ENCODE results near the gene QSOX1.
"Not testable (repeated sequence)": the region's sequence is repeated elsewhere in the genome, so short reads cannot be mapped to it uniquely, and the experiment has no call there.

QSOX1 gene, protein sequence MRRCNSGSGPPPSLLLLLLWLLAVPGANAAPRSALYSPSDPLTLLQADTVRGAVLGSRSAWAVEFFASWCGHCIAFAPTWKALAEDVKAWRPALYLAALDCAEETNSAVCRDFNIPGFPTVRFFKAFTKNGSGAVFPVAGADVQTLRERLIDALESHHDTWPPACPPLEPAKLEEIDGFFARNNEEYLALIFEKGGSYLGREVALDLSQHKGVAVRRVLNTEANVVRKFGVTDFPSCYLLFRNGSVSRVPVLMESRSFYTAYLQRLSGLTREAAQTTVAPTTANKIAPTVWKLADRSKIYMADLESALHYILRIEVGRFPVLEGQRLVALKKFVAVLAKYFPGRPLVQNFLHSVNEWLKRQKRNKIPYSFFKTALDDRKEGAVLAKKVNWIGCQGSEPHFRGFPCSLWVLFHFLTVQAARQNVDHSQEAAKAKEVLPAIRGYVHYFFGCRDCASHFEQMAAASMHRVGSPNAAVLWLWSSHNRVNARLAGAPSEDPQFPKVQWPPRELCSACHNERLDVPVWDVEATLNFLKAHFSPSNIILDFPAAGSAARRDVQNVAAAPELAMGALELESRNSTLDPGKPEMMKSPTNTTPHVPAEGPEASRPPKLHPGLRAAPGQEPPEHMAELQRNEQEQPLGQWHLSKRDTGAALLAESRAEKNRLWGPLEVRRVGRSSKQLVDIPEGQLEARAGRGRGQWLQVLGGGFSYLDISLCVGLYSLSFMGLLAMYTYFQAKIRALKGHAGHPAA

DNA sequence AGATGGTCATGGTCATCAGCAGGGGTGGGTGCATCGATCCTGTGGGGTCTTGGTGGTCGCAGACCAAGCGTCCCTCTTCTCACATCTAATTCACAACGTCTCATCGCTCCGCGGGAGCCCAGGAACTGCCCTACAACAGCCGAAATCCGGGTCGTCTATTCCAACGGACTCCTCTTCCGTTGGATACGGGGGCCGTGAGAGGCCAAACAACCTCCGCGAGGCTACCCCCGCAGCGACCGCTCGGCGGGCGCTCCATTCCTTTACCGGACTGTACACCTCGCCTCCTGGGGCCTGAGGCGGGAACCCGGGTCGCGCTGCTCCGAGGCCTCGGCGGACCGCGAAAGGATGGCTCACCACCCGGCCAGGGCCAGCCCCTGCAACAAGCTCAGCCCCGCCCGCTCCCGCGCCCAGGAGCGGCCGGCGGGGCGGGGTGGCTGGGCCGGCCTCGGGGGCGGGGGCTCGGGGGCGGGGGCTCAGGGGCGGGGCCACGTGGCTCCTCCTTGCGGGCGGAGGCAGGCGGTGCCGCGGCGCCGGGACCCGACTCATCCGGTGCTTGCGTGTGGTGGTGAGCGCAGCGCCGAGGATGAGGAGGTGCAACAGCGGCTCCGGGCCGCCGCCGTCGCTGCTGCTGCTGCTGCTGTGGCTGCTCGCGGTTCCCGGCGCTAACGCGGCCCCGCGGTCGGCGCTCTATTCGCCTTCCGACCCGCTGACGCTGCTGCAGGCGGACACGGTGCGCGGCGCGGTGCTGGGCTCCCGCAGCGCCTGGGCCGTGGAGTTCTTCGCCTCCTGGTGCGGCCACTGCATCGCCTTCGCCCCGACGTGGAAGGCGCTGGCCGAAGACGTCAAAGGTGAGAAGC, at the start of gene QSOX1:
Gene QSOX1 (plus strand): TSS at position 545 of the 857 bp plus-strand sequence. CDS start 39 bp downstream, at position 584.
- peak; percentile 85 for DNase-seq (ENCODE audit: low read depth)

DNA sequence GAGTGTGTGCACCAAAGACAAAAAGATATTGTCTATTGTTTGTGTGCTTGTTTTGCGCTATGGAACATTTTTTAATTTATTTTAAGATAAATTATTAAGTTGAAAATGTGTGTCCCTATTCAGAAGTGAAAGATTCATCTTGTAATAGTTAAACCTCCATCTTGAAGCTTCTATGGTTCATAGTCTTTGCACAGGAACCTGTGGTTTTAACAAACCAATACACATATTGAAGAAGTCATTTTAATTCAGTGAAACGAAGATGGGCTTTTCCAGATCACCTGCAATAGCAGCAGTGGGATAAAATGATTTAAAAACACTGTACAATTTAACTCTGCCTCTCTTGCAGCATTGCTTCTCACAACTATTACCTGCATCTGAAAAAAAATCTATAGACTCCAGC, 42.6 kb upstream of the QSOX1 start:
- DNase-seq (ENCODE audit: low read depth) = no peak

DNA sequence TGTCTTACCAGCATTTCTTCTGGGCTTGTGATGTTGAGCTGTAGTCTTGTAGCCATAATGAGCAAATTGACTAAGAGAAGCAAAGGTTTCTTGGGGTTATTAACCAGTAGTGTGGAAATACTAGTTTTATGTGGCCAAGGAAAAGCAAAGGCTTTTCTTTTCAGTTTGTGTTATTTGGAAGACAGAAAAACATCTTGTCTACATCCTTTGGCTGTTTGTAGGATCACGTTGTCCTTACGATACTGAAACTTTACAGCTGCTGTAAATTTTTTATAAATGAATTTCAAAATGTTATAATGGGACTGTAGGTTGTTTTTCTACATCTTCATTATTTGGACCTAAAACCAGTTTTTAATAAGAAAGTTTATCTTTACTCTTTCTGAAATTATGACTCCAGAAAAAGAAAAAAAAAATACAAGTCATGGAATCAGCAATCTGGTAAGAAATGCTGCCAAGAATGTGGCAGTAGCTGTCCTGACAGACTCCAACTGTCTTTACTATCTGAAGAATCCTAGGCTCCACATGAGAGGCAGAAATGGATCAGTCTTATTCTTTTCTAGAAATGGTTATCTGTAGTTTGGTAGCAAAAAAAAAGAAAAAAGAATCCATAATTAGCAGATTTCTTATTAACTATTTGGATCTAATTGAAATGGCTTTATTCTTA, 41.6 kb upstream of the QSOX1 start:
- no peak for DNase-seq (ENCODE audit: low read depth)

DNA sequence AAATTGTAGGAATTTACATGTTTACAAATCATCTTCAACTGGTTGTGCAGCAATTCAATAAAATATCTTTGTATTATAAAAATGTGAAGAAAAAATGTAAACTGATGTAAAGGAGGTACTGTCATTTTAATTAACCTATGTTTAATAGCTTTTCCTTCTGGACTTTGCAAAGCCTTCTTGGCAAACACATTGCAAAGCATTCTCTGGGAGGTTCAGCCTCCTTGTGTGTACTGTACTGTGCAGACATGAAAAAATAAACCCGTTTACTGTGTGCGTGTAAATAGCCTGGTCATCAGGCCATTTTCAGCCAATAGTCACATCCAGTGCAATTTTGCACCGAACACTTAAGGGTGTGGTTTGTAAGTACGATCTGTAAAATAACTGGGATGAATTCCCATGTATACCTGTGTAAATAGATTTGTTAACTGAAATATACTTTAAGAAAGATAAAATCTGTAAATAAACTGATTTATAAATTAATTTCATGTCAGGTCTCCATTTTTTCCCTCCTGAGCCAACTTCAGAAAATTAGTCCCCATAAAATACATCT, 40.2 kb upstream of the QSOX1 start:
- no peak for DNase-seq (ENCODE audit: low read depth)

DNA sequence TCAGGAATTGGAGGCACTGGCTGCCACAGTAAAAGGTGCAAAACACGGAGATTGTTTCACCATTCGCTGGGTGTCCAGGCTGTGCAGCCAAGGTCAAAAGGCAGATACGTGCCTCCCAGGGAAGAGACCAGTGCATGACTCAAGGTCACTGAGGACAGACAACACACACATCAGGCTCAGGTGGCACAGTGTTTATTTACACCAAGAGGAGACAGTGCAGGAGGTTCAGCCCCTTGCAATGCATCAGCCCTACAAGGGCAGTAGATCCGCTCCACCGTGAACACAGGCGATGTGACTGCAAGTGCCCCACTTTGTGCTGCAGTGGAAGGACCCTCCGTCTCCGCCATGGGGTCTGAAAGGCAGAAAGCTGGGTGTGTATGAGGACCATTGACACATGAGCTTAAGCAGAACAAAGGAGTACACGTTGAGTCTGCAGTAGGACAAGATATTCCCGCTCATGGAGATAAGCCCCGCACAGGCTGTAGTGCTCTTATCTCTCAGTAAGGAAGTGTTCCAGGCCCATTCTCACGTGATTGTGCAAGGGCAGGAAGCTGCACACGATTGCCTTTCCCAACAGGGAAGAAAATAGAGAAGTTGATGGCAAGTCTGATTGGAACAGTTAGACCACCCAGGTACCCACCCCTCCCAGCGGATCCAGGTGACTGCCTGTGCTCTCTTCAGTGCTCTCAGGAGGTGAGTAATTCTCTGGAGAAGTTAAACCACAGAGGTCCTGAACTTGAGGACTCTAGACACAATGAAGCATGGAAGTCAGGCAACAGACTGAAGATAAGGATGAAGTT, 37.5 kb upstream of the QSOX1 start:
- no peak for DNase-seq (ENCODE audit: low read depth)

DNA sequence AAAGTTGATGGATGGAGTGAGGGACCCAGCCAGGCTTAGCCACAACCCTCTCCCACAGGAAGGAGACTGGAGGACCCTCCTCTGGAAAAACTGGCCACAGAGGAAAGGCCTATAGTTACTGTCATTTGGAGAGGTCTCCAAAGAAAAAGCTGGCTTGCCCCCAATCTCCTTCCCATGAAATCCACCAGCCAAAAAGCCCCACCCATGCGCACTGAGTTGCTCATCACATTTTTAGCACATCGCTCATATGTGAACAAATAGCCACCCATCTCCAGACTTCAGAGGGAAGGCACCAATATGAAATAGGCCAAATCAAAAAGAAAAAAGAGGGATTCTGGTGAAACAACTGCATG, 36.9 kb upstream of the QSOX1 start:
- no peak for DNase-seq (ENCODE audit: low read depth)

DNA sequence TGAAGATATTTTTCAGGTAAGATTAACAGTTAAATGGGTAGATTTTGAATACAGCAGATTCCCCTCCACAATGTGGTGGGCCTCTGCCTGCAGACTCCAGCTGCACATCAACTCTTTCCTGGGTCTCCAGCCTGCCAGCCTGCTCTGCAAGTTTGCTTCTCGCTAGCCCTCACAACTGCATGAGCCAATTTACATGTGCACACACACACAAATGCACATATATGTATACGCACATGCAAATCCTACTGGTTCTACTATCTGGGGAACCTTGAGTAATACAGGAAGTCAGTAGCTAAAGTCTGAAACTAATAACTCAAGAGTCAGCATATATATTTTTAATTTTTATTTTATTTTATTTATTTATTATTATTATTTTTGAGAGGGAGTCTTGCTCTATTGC, 34.8 kb upstream of the QSOX1 start:
- DNase-seq (ENCODE audit: low read depth) = no peak

DNA sequence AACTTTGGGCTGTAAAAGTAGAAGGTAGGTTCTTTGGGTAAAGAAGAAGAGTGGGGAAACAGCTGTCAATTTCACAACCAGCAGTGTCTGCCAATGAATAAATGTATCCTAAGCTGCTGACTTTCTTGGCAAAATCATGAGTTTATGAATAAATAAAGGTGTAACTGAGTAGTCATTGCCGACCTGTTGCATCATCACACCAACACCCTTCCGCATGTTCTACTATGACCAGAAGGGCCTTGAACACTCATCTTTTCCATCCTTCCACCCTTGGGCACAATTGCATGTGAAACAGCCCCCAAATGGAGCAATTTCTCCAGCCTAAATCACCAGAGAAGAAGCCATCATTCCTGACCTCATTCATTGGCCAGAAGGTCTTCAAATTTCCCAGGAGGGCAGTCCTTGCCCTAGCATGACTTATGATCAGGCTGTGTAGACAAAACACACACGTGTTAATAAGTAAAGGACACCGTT, 31.2 kb upstream of the QSOX1 start:
- no peak for DNase-seq (ENCODE audit: low read depth)

DNA sequence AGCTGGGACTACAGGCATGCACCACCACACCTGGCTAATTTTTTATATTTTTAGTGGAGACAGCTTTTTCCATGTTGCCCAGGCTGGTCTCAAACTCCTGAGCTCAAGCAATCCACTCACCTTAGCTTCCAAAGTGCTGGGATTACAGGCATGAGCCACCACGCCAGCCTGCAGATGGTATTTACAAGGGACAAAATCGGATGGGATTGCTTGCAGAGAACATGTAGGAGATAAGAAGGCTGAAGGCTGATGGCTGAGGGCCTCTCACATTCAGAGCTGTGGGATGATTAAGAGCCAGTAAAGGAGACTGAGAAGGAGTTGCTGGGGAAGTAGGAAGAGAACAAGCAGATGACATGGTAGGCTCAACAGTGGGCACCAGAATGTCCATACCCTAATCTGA, 24.0 kb upstream of the QSOX1 start:
- DNase-seq (ENCODE audit: low read depth) = no peak

DNA sequence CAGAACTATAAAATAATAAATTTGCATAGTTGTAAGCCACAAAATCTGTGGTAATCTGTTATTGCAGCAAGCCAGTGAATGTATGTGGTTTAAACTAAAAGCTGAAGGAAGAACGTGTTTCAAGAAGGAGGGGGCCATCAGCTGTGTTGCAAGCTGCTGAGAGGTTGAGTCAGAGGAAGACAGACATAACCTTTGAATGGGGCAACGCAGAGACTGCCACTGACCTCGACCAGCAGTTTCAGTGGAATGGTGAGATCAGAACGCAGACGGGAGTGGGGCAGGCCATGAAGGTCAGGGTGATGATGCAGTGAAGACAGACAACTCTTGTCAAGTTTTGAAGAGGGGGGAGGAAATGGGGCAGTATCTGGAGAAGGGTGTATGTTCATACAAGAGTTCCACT, 23.2 kb upstream of the QSOX1 start:
- no peak for DNase-seq (ENCODE audit: low read depth)

DNA sequence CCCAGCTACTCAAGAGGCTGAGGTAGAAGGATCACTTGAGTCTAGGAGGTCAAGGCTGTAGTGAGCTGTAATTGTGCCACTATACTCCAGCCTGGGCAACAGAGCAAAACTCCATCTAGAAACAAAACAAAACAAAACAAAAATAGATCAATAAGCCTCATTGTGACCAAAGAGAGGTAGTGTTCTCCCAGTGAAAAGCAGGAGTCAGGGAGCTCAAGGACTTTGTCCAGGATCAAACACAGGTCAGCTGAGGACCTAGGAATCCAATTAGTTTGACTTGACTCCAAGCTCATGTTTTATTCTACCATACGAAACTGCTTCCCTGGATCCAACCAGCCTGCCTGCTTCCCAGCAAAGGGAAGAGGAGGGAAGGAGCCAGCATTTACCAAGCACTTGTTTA, 21.5 kb upstream of the QSOX1 start:
- DNase-seq (ENCODE audit: low read depth) = no peak

DNA sequence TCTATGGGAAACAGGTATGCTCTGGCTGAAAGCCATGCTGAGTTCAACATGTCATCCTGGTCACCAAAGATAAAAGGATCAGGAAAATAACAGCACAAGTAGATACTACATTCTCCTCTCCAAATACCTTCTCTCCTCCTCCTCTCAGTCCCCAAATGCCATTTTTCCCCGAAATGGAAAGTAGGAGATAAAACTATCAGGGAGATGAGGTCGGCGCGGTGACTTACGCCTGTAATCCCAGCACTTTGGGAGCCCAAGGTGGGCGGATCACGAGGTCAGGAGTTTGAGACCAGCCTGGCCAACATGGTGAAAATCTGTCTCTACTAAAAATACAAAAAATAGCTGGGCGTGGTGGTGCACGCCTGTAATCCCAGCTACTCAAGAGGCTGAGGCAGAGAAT, 21.0 kb upstream of the QSOX1 start:
- DNase-seq (ENCODE audit: low read depth) = not testable (repeated sequence)

DNA sequence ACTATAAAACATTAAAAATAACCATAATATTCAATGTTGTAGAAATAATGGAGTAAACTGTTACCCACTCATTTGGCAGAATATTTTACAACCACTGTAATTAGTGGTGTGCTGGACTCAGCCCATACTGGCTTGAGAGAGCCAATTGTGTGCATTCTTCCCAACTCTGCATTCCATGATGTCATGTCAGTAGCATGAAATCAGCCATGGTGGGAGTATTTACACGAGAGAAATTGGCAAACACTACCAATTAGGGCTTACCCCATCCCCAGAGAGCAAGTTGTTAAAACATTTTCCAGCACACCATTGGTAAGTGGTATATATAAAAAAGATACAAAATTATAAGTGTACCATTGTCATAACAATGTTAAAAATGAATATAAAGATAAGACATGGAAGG, 19.1 kb upstream of the QSOX1 start:
- DNase-seq (ENCODE audit: low read depth) = no peak

DNA sequence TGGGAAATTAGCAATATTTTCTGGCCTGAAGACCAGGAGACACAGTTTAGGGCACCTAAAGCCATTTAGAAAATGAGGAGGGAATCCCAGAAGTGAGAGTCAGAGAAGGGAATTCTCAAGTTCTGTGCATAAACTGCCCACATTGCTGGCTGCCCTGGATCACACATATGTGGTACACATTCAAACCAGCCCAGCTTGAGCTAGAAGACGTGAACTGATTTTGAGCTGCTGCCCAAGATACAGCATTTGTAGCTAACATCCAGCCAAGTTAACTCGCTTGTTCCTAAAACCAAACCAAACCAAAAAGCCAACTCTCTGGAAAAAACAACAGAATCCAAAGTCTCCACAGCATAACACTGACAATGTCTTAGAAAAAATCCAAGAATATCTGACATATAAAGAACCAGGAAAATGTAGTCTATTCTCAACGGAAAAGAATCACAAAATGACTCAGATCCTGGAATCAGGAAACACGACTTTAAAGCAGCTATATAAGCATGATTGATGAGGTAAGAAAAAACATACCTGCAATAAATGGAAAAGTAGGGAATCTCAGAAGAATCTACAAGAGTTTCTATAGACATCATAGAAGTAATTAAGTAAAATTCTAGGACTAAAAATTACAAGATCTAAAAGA, 18.2 kb upstream of the QSOX1 start:
- DNase-seq (ENCODE audit: low read depth) = no peak

DNA sequence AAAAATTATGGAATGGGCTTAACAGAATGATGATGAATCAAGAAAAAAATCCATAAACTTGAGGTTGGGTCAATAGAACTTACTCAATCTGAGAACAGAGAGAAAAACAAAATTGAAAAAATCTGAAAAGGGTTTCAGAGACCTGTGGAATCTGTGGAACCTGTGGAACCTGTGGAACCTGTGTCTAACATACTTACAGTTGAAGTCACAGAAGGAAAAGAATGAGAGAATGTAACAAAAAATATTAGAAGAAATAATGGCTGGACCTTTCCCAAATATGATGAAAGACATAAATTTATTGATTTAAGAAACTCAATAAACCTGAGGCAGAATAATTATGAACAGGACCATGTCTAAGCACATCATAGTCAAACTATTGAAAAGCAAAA, 17.7 kb upstream of the QSOX1 start:
- DNase-seq (ENCODE audit: low read depth) = no peak

DNA sequence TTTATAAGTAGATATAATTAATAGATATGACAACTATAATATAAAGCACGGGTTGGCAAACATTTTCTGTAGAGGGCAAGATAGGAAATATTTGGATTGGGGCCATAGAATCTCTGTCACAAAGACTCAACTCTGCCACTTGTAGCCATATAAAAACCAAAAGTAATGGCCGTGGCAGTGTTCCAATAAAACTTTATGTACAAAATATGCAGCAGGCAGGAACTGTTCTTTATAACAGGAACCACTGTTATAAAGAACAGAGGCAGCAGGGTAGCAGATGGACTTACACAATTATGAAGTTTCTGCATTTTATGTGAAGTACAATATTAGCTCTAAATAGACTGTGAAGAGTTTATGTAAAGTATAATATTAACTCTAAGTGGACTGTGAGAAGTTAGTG, 16.9 kb upstream of the QSOX1 start:
- no peak for DNase-seq (ENCODE audit: low read depth)

DNA sequence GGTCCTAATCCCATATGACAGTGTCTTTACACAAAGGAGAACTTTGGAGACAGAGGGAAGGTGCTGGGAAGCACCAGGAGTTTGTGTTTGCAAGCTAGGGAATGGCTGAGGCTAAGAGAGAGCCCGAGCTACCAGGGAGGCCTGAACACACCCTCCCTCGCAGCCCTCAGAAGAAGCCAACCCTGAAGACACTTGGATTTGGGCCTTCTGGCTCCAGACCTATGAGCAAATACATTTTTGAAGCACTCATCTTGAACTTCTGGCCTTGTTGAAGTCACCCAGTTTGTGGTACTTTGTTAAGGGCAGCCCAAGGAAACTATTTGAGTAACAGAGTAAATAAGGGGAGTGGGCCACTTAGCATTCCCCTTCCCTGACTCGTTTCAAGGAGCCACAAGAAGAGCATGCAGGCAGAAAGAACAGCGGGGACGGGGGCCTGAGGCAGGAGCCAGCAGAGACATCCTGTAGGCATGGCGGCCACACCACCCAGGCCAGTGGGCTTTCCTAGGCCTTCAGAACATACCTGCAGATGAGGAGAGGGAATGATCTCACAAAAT, 13.2 kb upstream of the QSOX1 start:
- no peak for DNase-seq (ENCODE audit: low read depth)

DNA sequence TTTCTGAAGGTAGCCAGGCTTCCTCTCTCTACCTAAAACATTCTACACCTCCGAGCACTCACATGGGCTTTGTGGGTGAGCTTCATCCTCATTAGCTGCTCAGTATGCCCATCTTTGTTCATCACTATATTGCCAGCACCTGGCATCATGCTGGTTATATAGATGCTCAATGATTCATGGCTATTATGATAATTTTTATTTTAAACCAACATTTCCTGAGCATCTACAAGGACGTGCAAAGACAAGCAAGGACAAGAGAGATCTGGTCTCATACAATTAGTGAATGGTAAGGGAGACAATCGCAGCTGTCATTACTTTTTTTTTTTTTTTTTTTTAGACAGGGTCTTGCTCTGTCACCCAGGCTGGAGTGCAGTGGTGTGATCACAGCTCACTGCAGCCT, 11.3 kb upstream of the QSOX1 start:
- DNase-seq (ENCODE audit: low read depth) = no peak

DNA sequence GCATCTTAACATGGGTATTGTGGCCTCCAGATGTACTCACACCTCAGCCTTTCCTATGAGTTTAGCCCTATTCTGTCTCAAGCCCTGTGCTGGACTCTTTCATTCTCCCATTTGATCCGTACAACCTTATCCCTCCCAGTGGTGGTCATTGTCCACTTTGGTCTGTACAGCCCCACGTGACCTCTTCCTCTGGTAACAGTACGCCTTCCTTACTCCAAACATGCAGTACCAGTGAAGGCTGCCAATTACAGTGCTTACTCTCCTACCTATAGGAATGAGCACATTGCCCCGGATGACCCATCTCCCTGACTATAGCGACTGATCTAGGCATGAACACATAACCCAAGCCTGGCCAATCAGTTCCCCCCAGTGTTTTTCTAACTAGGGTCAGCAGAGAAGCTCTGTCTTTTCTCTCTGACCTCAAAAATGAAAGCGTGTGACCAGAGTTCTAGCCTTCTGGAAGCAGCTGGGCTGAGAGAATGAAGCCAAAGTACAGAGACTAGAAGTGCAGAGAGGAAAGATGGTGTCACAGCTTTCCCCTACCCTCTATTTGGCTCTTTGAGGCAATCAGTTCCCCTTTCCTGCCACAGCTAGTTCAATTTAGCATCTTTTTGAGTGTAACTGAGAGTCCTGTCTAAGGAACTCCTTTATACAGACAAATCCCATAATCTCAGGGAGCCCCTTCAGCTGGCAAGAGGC, 9.9 kb upstream of the QSOX1 start:
- DNase-seq (ENCODE audit: low read depth) = no peak
